ENCODE data around the gene ERC2.

DNA sequence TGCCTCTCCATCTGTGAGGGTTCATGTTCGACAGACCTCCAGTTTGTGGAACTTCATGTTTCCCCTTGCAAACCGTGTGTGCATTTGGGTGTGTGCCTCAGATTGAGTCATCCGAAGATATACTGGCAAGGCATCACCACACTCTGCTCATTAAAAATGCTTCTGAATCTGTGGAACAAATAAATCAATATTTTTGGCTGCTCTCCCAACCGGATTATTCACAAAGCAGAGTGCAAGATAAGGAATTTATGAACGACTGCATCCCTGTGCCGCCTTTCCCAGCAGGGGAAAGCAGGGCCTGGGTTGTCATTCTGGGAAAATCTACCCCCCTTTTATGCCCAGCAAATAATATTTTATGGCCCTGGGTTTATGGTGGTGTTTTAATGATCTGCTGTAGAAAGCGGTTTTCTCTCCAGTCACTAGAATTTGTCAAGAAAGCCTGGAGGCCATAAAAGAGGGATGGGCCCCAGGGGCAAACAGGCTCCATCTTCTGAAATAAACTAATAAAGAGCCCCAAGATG is 976.9 kb downstream of the ERC2 start:
- TF ChIP-seq EZH2 (IDR thresholded peaks at IDR 0.05; ENCODE audit: borderline replicate concordance, low read length): no peak
- TF ChIP-seq, protein P1, sequence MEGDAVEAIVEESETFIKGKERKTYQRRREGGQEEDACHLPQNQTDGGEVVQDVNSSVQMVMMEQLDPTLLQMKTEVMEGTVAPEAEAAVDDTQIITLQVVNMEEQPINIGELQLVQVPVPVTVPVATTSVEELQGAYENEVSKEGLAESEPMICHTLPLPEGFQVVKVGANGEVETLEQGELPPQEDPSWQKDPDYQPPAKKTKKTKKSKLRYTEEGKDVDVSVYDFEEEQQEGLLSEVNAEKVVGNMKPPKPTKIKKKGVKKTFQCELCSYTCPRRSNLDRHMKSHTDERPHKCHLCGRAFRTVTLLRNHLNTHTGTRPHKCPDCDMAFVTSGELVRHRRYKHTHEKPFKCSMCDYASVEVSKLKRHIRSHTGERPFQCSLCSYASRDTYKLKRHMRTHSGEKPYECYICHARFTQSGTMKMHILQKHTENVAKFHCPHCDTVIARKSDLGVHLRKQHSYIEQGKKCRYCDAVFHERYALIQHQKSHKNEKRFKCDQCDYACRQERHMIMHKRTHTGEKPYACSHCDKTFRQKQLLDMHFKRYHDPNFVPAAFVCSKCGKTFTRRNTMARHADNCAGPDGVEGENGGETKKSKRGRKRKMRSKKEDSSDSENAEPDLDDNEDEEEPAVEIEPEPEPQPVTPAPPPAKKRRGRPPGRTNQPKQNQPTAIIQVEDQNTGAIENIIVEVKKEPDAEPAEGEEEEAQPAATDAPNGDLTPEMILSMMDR (IDR thresholded peaks at IDR 0.05; ENCODE audit: low read length): no peak
